EH (cell line): ENCODE results near the gene GSDME.
A peak's percentile ranks its signal among the peaks of the same experiment; 100 is the strongest.

Source experiments
- DNase-seq: peaks from one replicate; pipeline ENCODE4 v3.0.0-alpha.2; 2015; ENCODE audit warnings: low read depth

GSDME gene

DNA sequence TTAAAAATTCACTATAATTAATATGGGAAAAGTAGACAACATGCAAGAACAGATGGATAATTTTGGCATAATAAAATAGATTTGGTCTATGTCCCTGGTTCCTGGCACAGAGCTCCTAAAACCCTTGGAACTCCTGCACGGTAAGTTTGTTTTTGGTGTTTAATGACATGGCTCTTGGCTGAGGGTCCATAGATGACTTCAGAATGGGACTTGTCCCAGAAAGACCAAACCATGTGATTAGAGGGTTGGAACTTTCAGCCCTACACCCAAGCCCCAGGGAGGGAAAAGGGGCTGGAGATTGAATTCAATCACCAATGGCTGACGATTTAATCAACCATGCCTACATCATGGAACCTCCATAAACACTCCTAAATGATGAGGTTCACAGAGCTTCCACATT lies 12.6 kb upstream of the GSDME start:
- no peak for DNase-seq

DNA sequence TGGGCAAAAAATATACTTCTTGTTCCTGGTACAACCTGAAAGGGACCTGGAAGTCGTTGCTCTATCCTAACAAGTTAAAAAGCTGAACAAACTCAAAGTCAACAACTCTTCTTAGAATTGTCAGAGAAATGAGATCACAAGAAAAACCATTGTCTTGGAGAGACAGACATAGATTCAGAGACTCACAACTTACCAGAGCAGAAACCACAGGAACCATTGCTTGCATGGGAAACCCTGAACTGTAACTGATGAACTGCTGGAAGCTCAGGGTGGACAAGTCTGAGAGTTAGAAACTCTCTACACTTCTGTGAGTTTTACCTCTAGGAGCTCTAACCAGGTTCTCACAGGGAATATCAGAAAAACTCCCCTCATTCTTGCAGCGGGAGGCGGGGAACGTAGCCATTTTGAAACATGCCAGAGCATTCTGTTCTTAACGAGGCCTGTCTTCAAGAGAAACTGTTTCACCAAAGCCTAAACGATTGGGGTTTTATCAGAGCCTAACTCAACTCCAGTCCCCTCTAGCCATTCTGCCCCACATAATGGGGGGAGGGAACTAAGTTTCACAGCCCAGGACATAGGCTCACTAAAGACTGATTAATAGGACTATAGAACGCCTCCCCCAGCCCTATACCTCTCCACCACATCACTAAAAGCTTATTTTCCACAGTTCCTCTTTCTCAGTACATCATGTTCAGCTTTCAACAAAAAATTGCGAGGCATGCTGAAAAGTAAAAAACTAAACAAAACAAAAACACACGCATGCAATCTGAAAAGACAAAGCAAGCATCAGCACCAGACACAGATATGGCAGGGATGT lies 12.0 kb upstream of the GSDME start:
- DNase-seq, result no peak

DNA sequence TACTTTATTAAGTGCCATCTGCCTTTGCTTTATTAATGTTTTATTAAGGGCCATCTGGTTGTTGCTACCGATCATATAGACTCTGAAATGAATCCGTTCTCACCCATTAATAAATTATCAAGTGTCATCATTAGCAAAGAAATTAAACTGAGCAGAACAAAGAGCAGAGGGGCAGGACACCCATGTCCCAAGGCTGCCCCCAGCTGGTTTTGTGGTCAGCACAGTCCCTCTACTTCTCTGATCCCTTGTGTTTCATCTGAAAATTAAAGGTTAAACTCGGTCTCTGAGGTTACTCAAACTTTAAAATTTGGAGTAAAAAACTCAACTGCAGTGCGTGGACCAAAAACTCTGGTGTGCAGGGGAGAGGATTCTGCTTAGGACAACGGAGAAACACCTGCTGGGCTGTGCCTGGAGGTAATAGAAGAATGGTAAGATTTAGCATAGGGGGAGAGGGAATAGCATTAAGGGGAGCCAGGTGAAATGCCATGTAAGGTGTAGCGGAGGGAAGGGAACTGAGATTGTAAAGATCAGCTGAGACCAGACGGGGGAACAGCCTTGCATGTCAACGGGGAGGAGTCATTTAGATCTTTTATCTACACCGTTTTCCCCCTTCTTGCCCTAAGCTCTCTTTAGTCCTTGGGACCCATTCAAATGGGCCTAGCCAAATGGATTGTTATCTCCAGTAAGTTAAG lies 10.8 kb upstream of the GSDME start:
- no peak for DNase-seq

DNA sequence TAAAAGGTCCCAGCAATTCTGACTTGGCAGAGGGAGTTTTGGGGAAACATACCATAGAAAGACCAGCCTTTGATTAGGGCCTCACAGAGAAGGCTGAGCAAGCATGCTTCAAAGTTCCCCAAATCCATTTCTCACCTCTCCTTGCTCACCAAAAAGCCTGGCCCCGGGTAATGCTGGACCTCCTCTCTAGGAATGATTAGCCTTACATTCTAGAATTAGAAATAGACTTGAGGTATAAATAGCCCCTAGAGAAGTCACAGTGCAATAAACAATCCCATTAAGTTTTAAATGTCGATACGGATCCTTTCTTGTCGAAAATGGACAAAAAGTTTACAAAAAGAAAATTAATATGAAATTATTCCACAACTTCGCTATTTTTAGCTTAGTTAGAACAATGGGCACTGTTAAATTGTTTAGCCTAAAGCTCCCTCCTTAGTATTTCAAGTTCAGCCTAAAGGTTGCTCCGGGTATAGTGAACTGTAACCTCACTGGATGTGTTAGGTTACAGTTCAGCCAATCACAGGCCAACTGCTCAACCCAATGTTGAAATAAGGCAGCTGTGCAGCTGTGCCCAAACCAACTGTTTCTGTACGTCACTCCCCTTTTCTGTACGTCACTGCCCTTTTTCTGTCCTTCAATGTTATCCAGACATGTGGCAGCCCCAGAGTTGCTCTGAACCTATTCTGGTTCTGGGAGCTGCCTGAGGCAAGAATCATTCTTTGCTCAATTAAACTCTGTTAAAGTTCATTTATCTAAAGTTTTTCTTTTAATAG lies 7.9 kb upstream of the GSDME start:
- peak; percentile 37 for DNase-seq

DNA sequence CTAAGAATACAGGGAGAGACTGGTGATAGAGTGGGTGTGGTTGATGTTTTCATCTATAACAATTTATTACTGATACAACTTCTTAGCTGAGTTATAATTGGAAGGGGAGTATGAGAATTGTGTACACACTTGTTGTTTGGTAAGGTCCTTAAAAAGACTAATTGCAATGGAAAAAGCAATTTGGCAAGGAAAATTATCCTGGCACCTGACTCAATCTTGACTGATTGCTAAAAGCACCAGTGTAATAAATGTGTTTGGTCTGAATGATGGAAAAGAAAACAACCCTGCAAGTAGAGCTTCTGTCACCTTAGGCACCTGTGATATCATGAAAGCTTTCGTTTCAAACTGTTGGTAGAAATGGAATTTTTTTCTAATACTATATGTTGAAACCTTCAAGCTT lies 6.7 kb upstream of the GSDME start:
- DNase-seq, result no peak

DNA sequence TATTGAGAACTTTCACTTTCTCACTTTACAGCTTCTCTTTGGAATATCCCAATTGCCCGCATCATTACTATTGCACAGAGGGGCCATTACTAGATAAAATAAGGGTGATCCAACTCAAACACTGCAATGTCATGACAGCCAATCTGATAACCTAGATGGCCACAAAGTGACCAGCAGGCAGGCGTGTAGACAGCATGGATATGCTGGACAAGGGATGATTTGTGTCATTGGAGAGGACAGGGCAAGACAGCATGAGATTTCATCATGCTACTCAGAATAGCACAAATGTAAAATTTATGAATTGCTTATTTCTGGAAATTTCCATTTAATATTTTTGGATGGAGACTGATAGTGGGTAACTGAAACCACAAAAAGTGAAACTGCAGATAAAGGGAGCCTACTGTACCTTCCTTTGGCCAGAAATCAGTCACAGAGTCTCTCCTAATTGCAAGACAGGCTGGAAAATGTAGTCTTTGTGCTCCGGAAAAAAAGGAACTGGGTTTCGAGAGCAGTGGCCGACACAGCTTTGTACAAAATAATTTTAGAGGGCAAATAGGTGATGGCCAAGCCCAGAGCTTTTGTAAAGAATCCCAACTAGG lies 6.1 kb upstream of the GSDME start:
- DNase-seq, result no peak

DNA sequence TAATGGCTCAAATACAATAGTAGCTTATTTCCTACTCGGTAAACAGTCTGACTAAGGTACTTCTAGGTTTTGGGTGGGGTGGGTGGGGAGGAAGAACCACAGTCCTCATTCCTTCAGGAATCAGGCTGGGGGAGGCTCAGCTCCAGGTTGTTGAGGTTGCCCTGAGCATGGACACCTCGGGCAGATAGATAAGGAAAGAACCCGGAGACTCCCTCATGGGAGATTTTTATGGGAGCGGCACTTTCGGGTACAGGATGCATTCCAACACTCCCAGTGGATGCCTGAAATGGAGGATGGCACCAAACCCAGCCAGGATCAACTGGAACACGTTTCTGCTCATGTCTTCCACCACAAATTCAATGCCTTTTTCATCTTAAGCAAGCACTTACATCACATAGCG lies 5.5 kb upstream of the GSDME start:
- DNase-seq, result no peak

DNA sequence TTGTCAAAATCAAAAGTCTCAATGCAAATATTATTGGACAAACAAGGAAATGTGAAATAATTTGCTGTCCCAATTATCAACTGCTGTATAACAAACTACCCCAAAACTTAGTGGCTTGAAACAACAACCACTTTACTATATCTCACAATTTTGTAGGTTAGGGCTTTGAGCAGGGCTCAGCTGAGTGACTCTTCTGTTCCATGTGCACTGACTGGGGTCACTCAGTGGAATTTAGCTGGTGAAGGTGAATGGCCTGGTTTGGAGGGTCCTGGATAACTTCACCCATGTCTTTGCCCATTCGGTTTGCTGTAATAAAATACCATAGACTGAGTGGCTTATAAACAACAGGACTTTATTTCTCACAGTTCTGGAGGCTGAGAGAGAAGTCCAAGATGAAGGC lies 3.7 kb upstream of the GSDME start:
- no peak for DNase-seq

DNA sequence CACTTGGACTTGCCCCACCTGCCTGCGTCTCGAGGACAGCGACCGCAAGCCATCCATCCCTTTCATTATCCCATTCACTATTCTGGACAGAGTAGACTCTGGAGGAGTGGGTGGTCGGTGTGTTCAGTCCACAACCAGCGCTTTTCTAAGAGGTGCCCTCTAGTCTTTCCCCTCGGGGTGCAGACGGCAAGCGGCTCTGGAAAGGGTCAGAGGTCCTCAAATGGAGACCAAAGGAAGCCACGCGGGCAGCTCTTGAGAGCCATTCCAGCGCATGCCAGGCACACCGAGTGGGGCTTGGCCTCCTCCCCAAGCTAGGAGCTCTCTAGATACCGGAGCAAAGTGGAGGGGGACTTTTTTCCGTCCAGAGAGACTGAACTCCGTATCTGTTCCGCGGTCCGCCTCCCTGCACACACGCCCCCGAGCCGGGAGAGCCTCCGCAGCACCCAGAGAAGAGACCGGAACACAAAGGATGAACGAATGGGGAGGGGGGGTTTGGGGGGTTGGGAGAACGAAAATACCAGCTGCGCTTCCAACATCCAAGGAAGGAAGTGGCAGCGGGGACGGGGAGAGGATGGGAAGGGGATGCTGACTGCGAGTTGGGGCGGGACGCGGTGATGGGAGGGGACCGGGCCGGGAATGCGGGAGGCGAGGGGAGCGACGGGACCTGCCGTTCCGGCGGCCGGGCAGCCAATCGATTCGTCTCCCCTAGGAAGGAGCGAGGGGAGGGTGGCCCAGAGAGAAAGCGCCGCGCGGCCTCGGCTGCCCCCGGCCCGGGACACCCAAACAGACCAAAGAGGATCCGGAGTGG lies 515 bp downstream of the GSDME start:
- peak; percentile 71 for DNase-seq

DNA sequence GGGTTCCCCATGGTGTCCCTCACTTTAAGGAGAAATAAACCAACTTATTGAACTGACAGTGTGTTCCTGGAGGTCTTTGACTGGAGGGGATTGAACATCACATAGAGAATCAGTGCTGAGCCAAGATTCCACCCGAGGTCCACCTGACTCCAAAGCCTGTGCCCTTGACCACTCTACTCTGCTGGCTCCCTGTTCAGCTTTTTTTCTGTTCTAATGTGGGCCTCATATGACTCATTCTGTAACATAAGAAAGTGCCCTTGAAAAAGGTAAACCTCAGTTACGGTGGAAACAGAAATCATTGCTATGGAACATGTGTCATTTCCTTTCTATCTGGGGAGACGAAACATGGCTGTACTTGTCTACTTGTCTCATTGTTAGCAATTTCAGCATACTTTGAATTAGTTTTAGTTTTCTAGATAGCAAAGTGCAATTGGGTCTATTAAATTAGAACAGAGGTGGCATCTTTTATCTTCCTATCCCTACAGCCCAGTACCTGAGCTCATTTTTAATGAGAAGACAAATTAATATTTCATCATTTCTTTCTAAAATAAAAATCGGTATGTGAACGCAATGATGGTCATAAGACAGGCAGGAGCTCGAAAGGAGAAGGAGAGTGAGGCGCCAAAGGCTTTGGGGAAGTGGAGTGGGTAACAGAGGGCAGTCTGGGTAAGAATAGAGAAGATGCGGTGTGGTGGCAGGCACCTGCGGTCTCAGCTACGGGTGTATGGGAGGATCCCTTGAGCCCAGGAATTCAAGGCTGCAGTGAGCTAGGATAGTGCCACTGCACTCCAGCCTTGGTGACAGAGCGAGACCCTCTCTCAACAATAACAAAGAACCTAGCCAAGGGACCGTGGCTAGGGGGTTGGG lies 1.5 kb downstream of the GSDME start:
- DNase-seq, result peak; percentile 44

DNA sequence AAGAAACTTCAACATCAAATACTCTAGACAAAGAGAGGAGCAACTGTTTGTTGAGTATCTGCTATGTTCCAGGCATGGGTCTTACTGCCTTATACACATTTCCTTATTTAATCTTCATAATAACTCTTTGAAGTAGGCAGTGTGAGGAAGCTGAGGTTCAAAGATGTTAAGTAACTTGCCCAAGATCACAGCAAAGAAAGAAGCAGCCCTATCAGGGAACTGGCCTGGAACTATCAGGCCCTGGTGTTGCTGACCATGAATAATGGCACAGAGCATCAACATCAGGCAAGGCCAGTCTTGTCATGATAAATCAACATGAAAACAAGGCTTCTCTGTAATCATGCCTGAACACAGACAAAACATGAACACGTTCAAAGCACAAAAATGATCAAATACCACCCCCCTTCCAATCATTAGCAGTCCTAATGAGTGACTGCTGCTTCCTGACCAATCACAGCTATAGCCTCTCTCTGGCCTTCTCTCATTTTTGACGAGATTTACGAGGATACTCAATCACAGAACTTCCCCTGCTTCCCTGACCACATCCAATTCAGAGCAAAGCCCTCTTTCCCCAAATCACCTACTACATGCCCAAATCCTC lies 2.3 kb downstream of the GSDME start:
- no peak for DNase-seq

DNA sequence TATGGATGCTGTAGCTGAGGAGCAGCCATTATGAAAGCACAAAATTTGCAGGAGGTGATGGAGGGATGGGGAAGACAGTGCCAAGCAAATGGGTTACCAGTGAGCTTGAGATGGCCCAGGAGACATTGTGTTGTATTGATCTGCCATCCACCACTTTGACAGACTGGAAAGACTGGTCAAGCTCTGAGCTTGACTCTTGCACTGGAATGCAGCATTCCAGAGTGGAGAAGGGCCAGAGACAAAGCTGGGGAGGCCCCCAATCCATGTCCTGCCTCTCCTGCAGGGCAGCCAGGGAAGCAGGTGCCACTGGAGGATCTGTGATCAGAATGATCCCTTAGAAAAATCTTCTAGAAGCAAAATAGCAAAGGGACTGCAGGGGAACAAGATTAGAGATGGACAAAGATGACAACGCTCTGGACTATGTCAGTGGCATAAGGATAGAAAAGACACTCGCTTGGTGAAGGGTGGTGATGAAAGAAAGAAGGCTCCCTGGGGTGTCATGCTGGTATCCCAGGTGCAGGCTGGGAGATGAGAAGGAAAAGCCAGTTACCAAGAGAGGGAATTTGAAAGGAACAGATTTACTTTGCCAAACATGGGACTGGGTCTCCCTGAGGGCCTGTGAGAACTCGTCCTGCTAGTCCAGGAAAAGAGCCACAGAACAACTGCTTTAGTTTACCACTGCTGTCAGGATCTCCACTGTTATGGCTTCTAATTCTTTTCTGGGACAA lies 5.0 kb downstream of the GSDME start:
- no peak for DNase-seq

DNA sequence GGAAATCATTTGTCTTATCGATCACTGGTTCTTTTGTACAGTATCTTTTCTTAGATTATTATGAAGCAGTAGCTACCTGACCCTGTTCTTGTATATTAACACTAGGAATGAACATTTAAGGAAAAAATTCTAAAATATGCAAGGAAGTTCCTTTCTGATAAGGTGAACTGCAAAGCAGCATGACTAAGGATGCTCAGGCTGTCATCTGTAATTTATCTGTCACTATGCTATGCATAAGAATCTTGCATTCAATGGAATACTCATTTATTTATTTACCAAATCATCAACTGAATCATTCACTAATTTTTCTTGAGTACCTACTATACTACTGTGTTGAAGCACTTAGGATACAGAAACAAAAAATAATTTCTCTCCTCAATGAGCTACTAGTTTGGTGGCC lies 5.8 kb downstream of the GSDME start:
- DNase-seq, result peak; percentile 14

DNA sequence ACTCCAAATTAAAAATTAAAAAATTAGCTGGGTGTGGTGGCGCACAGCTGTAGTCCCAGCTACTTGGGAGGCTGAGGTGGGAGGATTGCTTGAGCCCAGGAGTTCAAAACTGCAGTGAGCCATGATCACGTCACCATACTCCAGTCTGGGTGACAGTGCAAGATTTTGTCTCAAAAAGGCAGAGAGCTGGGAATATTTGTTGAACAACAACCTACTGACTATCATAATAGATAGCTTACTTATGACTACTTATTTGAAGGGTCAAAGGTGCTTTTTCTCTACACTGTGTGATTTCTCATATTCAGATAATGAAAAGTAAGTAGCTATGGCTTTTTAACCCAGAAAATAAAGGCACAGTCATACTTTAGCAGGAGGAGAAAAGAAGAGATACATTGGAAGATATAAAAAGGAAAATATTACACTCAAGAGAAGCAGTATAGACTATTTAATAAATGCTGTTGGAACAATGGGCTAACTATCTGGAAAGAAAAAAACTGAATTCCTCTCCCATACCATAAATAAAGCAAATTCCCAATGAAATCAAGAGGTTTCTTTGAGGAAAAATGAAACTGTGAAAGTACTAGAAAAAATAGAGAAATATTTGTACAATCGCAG lies 6.7 kb downstream of the GSDME start:
- no peak for DNase-seq

DNA sequence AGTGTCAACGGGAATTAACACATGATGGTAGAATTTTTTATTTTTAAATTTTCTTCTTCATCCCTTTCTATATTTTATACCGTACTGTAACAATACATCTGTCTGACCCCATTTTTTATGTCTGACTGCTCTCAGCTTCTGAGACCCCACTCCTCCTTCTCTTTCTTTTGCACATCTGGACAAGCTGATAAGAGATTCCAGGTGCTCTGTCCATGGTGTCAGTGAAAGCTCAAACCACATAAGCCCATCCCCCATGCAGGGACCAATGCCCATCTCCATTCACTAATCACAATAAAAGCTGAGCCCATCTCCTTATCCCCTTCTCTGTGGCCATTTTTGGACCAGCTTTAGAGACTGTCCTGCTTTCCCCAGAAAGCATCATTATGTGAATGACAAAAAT lies 8.7 kb downstream of the GSDME start:
- DNase-seq, result no peak

DNA sequence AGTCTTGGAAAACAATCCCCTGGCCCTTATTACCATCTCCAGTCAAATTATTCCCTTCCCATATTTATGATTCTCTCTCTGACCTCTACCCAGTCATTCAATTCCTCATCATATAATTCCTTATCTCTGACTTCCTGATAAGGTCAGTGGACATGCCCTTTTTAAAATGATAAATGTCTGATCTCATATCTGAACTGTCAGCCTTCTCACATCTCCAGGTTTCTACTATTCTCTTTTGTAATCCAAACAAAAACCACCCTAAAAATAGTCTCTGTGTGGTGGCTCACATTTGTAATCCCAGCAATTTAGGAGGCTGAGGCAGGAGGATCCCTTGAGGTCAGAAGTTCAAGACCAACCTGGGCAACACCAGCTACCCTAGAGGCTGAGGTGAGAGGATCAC lies 11.9 kb downstream of the GSDME start:
- no peak for DNase-seq

DNA sequence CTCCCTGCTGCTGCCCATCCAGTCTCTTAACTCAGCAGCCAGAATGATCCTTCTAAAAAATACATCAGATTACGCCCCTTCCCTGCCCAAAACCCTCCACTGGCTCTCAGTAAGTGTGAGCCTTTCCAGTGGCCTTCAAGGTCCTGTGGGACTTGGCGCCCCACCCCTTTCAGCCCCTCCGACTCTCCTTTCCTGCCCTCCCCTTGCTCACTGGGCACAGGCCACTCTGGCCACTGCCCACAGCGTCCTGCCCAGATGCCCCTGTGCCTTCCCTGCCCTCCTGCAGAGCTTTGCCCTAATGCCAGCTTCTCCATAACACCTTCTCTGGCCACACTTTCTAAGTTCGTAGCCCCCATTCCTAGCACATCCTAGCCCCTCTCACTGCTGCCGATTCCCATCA lies 13.8 kb downstream of the GSDME start:
- DNase-seq, result no peak

DNA sequence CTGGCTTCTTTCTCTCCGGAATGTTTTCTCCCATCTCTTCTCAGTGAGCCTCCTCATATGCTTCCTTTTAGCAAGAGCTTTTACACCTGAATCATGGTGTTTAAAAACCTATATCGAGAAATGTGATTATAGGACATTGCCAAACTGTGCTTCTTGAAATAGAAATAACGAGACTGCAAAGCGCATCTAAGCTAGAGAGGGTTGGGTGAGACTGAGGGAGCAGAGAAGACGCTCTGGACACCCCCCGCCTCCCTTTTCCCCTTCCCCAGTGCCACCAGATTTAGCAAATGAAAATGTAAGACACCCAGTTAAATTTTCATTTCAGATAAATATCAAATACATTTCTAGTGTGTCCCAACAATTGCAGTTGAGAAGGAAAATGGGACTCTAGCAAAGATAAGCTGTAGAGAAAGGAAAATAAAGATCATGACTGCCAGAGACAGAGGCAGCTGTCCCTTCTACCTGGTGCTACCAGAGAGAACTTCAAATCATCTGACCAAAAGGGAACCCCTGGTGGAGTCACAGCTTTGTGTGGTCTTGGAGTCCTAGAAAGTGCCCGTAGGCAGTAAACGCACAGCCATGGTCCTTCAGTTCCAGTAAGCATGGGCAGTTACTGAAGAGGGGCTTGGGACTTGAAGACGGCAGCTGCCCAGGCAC lies 14.6 kb downstream of the GSDME start:
- DNase-seq, result no peak
